Fibroblast of skin of right quadriceps (primary cell): ENCODE data around the gene TBATA.
"Not testable (repeated sequence)": the region's sequence is repeated elsewhere in the genome, so short reads cannot be mapped to it uniquely, and the experiment has no call there.

ENCODE experiments used
- DNase-seq: peaks from one replicate; pipeline ENCODE4 v3.0.0-alpha.2; 2013

The TBATA gene

DNA sequence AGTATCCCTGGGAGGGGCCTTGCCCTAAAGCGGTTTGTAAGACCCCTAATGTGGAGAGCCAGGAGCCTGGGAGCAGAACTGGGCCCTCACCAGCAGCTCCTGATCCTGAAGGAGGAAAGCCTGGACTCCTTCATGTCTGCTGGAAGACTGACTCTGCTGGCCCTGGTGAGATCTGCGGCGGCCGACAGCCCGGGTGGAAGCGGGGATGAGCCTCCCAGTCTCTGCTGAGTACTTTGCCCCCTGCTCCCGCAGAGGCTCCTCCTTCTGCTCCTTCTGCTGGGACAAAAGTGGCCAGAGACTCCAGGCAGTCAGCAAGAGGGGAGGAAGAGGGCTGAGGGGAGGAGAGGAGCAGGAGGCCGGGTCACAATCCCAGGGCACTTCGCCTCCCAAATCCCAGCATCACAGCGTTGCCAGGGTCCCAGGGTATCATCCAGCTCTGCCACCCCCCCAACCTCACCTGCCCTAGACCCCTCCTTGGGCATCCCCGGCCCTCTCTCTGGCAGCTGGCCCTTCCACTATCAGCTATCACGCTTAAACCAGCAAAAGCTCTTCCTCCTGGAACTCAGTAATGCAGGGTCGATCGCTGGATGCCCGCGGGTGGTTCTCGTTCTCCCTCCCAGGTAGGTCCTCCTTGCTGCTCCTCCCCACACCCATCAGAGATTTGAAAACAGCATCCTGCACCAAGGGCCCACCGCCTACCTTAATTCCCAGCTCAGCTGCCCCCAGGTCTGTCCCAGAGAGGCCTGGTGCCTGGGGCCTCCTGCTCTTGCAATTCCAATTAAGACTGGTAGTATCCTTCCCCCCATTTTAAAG, 7.9 kb downstream of the TBATA start:
- DNase-seq, result no peak

DNA sequence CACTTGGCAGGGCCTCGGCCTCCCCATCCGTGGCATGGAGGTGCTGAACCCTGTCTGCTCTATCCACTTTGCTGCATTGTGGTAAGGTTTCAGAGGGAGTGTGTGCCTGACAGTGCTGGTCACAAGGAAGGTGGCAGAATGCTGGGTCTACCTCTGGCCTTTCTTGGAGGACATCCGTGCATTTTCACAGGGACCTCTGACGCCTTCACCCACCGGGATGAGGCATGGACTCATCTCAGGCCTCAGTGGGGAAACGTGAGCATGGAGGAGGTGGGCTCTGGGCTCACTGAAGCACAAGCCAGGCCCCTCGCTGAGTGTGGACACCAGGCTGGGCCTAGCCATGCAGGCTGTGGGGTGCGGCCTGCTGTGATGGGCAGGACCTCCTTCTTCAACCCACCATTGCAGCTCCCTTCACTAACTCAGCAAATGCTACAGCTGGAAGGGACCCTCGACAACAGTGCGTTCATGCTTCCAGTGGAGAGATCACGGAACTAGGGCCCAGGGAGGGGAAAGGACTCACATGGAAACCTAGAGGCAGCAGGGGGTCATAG, 8.6 kb downstream of the TBATA start:
- no peak for DNase-seq

DNA sequence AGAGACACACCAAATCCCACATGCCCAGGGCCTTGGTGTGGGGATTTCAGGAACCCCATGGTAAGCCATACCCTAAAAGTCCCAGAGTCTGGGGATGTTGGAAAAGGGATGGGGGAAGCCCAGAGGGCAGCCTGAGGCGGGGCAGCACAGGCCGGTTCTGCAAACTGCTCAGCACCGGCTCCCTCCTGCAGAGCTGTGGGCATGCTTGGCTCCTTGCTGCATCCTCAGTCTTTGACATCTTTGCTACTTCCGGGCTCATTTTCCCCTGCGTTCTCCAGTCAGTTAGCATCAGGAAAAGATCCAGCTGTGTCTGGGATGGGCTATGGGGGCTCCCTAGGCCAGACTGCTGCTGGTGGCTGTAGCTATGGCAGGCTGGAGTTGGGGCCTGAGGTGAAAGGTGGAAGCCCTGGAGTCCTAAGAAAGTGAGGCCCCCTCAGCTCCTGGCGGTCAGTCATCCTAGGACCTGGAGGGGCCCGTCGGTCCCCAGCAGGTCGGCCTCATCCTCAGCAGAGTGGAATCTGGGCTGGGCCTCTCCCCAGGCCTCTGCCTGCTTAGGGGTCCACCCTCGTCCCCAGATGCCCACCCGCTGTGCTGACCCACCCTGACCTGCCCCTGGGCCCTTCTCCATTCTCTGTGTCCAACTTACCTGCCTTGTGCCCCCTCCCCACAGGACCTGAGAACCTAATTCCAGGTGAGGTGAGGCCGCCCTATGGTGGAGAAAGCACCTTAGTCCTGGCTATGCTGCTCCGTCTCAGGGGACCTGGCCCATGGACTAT, 9.3 kb downstream of the TBATA start:
- DNase-seq, result no peak

DNA sequence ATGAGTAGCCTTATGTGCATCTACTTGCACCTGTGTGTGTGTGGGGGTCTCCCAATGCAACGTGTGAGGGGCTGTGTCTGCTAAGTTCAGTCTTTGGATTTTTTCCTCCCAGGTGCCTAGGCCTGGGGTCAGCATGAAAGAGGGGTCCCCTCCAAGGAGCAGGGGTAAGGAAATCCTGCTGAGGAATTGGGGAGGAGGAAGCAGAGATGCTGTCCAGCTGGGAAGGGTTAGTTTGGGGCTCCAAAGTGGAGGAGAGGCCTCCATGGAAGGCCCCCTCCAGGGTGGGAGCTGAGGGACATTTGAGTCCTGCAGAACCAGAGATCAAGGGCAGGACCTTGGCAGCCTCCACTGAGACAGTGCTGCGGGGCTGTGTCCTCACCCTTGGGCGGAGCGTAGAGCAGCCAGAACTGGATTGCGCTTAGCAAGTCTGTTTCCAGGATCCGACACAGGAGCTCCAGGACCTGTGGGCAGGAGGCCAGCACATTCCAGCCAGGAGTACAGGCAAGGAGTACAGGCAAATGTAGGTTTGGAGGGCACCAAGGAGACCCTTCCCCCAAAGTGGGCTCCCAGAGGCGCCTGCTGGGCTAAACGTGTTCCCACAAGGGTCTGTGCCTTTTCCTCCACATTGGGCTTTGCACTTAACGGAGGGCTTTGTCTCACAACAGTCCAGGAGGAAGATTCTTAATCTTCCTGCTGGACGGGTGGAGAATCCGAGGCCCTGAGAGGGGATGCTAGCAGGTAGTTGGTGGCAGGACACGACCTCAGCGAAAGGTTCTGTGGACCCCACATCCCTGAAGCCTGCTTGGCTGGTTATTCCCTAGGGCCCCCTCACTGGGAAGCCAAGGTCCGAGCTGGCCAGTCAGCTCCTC, 10.1 kb downstream of the TBATA start:
- DNase-seq, result no peak

DNA sequence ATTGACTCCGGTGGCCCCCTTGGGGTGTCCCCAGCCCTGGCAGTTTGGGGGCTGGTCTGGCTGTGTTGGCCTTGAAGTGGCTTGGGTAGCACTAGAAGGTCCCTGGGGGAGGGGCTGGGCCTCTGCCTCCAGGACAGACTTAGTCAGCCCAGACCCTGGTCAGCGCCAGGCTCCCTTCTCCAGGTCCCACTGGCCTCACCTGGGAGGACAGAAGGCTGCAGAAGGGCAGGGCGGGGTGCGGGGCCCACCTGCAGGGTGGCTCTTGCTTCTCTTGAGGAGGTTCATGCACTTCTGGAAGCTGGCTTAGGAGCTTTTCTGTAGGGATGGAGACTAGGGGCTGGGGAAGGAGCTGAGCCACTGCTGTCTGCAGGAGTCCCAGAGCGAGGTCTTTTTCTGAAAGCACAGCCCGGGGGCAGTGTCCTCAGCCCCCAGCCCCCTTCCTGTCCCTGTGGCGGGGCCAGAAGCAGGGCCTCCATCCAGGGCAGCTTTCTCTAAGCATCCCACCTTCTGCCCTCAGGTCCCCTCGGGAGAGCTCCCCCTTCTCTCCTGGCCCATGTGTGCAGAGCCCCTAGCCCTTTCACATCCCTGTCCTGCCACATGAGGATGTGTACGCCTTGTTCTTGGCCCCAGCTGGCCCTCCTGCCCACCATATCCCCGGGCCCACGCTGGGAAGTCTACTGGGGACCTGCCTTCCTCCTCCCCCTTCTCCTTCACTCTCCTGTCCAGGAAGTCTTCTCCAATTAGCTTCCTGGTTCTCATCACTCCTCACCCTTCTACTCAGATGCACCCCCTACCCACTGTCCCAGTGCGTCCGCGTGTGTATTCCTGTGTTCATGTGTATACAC, 11.0 kb downstream of the TBATA start:
- DNase-seq, result no peak

DNA sequence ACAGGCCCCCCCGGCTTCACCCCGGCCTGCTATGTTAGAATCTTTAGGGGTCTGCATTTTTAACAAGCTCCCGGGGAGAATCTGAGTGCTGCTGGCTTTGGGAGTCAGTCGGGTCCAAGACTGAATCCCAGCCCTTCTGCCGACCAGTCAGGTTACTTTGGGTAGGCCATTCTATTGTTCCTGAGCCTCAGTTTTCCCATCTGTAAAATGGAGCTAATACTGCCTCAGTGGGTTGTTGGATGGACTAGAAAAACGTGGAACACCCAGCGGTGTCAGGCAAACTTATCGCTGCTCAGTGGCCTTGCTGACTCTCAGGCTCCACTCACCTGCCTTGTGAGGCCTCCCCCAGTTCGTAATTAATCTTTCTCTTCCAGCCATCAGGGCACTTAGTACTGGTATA, 11.7 kb downstream of the TBATA start:
- no peak for DNase-seq

DNA sequence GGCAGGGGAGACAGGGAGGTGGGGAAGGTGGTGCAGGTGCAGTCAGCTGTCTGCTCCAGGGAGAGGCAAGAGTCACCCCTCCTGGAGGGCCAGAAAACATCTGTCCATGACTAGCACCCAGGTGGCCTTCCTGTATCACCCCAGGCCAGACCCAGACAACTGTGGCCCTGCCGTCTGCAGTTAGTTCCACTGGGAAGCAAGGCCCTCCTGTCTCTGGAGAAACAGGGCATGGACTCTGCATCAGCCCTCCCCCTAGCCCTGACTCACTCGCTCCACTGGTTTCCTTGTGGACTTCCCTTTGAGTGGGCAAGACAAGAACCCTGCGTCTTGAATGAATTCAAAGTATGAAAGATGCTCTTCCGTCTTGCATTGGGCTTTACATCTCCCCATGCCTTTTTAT, 12.6 kb downstream of the TBATA start:
- no peak for DNase-seq

DNA sequence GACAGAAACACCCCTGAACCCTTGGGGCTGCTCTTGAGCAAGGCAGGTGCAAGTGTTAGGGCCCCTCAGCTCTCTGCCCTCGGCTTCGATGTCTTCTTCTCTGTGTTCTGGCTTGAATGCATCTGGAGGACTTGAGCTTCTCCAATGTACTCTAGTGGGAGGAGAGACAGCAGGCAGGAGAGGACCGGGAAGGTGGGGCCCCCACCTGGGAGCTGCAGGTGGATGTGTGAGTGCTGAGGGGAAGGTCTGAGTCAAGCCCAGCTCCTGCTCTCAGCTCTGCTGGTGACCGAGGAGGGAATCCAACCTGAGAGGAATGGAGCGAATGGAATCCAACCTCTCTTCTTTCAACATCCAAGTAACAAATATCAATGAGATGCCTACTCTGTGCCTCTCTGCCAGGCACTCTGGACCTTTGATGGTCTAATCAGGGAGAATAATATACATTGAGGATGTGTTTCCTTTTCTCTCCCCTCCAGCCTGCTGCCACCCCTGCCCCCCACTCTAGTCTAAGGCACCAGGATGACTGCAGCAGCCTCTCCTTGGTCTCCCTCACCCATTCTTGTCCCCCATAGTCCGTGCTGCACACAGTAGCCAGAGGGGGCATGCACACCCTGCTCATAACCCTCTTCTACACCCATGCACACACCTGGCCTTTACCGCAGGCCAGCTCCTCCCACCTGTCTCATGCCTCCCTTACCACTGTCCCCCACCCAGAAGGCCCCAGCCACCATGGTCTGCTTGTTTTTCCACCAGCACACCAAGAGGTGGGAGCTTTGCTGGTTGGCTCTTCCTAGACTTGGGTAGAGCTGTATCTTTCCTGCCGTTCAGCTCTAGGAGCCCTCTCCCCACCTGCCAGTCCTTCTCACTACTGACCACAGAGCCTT, 13.6 kb downstream of the TBATA start:
- DNase-seq, result no peak

DNA sequence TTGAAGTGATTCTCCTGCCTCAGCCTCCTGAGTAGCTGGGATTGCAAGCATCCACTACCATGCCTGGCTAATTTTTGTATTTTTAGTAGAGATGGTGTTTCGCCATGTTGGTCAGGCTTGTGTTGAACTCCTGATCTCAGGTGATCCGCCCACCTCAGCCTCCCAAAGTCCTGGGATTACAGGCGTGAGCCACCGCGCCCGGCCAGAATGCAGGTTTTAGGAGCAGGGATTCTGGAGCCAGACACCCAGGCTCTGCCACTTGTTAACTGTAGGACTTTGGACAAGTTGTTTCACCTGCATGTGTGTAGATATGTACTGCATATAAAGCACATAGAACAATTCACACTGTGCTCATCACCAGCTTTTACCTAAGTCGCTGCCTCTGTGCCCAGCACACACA, 14.7 kb downstream of the TBATA start:
- DNase-seq, result not testable (repeated sequence)

DNA sequence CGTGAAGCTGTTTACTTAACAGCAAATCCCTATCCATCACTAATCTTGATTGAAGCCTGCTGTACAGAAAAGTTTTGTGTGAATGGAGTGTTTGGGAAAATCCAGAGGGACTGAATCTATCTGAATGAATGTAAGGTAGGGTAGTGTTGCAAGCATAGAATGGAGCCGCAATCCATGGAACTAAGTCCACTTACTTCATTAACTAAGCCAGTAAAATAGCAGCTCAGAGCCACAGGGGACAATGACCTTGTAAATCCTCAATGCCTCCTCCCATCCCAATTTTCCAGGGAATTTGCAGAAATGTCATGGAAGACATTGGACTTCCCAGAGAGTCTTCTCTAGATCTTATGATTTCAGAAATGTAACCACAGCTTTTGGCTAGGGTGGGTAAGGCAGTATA, 15.2 kb downstream of the TBATA start:
- DNase-seq, result no peak

DNA sequence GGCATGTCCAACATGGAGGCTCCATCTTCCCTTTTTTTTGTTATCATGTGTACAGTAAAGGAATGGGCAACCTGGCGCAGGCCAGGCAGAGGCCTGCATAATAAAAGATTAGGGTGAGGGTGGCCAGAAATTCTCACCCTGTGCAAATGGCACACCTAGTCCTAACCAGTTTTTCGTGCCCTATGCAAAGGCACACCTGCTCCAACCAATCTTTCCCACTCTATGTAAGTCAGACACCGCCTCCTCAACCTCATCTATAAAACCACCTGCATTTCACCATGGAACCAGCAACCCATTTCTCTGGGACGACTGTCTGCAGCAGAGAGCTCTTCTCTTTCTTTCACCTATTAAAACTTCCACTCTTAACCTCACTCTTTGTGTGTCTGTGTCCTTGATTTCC, 16.1 kb downstream of the TBATA start:
- no peak for DNase-seq

DNA sequence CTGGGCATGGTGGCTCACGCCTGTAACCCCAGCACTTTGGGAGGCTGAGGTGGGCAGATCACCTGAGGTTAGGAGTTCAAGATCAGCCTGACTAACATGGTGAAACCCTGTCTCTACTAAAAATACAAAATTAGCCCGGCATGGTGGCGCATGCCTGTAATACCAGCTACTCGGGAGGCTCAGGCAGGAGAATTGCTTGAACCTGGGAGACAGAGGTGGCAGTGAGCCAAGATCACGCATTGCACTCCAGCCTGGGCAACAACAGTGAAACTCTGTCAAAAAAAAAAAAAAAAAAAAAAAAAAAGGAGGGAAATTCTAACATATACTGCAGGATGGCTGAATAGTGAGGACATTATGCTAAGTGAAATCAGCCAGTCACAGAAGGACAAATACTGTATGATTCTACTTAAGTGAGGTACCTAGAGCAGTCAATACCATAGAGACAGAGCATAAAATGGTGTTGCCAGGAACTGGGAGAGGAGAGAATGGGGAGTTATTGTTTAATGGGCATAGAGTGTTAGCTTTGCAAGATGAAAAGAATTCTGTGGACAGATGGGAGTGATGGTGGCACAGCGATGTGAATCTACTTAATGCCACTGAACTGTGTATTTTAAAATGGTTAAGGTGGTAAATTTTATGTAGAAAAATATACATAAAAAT, 17.0 kb downstream of the TBATA start:
- DNase-seq, result not testable (repeated sequence)

DNA sequence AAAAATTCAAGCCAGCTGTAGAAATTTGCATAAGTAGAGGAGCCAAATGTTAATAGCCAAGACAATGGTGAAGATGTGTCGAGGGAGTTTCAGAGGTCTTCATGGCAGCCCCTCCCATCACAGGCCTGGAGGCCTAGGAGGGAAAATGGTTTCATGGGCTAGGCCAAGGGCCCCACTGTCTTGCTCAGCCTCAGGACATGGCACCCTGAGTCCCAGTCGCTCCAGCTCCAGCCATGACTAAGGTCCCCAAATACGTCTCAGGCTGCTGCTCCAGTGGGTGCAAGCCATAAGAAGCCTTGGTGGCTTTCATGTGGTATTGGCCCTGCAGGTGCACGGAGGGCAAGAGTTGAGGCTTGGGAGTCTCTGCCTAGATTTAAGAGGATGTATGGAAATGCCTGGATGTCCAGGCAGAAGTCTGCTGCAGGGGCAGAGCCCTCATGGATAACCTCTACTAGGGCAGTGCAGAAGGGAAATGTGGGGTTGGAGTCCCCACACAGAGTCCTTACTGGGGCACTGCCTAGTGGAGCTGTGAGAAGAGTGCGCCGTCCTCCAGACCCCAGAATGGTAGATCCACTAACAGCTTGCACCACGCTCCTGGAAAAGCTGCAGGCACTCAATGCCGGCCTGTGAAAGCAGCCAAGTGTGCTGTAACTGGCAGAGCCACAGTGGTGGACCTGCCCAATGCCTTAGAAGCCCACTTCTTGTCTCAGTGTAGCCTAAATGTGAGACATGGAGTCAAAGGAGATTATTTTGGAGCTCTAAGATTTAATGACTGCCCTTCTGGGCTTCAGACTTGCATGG, 19.2 kb downstream of the TBATA start:
- DNase-seq, result no peak

DNA sequence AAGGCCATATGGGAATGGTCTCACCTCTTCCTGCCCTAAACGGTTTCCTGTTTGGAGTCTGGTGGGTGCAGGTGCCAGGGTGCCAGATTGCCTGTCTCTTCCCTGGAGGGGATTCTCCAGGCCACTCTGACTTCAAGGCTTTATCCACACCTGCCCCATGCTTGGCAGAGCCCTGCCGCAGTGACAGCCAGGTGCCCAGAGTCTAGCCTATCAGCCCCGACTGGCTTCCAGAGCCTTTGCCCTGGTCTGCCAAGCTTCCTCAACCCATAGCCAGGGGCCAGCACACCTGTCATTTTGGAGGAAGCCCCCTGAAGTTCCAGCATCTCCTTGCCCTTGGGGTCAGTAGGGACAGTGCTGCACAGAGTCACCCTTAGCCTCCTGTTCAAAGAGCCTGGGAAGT, 21.6 kb downstream of the TBATA start:
- DNase-seq, result no peak

DNA sequence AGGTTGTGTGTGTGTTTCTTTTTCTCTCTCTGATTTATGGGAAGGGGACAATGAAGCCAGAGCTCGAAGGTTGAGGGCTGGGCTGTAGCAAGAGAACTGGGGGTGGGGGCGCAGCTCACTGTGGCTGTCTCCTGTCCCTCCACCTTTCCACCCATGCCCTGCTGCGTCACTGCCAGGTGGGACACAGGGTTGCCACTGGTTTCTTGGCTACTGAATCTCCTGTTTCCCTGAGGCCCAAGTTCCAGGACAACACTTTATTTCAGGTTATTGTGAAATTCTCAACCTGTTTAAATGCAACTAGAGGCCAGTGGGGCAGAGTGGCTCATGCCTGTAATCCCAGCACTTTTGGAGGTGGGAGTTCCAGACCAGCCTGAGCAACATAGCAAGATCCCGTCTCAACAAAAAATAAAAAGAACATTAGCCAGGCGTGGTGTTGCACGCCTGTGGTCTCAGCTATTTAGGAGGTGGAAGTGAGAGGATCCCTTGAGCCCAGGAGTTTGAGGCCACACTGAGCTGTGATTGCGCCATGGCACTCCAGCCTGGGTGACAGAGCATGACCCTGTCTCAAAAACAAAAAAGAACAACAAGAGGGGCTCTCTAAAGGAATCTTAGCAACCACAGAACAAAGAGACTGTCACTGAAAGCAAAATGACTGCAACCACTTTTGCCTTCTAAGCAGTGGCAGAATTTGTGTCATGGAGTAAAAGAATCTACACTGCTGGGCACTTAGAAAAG, 22.6 kb downstream of the TBATA start:
- no peak for DNase-seq

DNA sequence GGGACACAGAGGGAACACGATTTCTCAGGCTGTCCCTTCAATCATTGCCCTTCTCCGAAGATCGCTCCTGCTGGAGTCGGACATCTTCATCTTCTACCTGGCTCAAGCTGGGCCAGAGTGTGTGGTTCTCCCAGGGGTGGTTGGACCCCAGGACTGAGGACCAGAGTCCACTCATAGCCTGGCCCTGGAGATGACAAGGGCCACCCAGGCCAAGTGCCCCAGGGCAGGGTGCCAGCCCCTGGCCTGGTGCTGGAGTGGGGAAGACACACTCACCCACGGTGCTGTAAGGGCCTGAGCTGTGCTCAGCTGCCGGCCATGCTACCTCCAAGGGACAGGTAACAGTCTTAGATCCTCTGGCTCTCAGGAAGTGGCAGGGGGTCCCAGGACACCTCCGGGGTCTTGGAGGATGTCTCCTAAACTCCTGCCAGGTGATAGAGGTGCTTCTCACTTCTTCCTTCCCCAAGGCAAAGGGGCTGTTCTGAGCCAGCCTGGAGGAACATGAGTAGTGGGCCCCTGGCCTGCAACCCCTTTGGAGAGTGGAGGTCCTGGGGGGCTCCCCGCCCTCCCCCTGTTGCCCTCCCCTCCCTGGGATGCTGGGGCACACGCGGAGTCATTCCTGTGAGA, 23.3 kb downstream of the TBATA start:
- DNase-seq, result no peak

DNA sequence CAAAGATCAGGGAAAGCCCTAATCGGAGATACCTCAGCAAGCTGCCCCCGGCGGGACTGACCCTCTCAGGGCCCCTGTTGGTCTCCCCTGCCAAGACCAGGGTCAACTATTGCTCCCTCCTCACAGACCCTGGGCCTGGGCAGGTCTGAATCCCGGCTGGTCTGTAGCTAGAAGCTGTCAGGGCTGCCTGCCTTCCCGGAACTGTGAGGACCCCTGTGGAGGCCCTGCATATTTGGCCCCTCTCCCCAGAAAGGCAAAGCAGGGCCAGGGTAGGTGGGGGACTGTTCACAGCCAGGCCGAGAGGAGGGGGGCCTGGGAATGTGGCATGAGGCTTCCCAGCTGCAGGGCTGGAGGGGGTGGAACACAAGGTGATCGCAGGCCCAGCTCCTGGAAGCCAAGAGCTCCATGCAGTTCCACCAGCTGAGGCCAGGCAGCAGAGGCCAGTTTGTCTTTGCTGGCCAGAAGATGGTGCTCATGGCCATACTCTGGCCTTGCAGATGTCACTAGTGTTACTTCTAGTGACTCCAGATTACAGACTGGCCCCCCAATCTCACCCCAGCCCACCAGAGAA, 24.1 kb downstream of the TBATA start:
- peak; percentile 22 for DNase-seq

DNA sequence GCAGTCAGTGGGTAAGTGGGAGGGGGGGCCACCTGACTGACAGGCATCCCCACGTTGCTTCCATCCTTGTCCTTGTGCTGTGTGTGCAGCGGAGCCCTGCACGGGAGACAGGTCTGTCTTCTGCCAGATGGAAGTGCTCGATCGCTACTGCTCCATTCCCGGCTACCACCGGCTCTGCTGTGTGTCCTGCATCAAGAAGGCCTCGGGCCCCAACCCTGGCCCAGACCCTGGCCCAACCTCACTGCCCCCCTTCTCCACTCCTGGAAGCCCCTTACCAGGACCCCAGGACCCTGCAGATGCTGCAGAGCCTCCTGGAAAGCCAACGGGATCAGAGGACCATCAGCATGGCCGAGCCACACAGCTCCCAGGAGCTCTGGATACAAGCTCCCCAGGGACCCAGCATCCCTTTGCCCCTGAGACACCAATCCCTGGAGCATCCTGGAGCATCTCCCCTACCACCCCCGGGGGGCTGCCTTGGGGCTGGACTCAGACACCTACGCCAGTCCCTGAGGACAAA, 24.8 kb downstream of the TBATA start:
- no peak for DNase-seq
